GM19099 (cell line): ENCODE measurements around the gene RPS26.
A peak's percentile ranks its signal among the peaks of the same experiment; 100 is the strongest.

ENCODE experiments used
- POLR2A ChIP-seq: IDR thresholded peaks from 3 replicates; pipeline ENCODE4 v1.6.1; 2011; ENCODE audit warnings: low read depth; ENCODE audit not compliant: insufficient read length; ENCODE audit errors: extremely low read depth

RPS26 gene

DNA sequence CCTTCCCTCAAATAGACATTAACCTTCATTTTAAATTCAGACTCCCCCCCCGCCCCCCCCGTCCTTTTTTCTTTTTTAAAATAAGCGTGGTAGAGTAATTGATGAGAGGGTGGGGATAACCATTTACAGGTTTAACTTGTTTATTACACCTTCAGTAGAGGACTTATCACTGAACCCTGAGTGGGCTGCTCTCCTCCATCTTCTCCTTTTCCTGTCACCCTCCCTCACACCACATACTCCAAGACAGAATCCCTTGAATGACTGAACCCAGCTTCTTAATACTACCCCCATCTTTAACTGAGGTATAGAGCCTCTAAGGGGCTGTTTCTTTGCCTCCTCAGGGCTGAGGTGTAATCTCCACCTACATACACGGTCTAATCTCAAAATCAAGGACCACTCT is 24.5 kb upstream of the RPS26 start:
- TF ChIP-seq POLR2A: no peak

DNA sequence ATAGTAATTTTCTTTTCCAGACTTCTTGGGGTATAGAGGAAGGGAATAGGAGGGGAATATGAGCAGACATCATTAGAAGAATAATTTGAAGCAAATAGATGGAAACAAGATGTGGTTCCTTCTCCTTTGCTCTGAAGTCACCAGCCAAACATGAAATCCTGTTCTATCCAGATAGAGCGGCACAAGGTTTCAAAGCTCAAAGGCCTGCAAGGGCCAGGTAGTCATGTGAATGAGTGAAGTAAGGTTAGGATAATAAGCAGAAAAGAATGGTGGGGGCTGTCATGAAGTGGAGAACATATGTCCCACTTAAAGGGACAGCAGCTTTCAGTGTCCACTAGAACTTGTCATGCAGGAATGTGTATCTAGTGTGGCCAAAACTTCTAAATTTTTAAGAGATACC is 23.4 kb upstream of the RPS26 start:
- no peak for TF ChIP-seq POLR2A

DNA sequence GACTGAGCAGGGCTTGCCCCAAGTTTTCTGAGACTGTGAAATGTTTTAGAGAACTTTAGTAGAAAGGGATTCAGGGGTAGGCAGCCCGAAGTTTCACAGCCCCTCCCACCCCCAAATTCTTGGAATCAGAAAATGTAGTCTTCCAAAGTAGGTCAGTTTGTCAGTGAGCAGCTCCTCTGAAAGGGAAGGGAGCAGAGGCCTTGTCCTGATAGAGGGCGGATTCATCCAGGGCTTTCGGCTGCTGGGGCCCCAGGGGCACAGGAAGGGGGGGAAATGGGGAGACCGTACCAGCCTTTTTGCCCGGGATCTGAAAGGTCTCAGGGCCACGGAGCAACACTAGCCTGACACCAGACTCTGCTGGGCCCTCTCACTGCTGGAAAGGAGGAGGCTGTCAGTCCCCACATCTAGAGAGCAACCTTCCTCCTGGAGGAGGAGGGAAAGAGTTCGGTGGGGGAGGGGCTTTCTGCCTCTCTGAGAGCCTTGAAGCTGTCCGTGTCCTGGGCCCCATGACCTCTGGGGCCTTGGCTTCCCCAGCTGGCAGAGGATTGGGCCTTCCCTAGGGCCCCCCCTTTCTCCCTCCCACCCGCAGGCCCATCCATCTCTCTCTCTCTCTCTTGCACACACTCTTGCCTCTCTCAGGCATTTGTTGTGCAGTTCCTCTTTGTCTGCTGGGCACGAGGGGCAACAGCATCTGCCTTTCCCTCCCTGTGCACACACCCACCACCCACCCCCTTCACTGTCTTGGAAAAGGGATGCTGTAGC is 21.1 kb upstream of the RPS26 start, which contains the start of gene IKZF4:
Gene IKZF4 (plus strand): TSS at position 621 of the 762 bp plus-strand sequence. CDS start 451 bp downstream, outside the sequence.
- TF ChIP-seq POLR2A: no peak

DNA sequence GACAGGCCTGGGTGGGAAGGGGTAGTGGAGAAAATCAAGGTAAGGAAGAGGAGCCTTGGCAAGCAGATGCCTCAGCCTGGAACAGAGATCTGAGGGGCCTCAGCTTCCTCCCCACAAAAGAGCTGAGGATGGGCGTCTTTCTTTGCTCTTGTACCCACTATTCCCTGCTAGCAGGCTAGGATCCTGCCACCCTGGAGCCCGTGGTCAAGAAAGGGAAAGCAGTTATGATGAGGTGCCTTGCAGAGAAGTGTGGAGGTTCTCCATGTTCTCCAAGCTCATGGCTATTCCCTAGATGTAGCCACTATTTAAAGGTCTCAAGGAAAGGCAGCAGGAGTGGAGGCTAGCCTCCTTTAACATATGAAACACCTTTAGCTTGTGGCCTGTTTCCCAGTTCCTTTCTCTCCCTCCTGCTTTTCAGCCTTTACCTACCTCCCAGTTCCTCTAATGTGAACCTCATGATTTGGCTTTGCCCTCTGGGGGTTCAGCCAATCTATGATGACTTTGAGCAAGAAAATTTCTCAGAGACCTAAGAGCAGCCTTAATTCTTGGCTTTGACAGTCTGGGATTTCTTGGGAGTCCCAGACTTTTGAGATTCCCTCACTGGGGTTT is 19.7 kb upstream of the RPS26 start:
- TF ChIP-seq POLR2A: no peak

DNA sequence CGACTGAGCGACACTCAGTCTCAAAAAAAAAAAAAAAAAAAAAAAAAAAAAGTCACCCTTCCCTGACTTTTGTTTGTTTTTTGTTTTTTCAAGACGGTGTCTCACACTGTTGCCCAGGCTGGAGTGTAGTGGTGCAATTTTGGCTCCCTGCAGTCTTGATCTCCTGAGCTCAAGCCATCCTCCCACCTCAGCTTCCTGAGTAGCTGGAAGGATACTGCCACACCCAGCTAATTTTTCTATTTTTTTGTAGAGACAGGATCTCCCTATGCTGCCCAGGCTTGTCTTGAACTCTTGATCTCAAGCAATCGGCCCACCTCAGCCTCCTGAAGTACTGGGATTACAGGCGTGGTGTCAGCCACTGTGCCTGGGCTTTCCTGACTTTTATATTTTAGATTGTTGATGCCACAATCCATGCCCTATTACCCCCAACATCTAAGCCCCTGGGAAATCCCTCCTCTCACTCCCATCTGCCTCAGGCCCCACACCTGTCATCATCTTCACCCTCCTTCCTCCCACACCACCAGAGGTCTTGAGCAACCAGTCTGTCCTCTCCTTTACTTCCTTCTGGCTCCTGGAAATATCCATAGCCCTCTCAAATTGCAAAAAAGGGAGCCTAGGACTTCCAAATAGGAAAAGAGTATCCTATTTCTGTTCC is 13.1 kb upstream of the RPS26 start:
- no peak for TF ChIP-seq POLR2A

DNA sequence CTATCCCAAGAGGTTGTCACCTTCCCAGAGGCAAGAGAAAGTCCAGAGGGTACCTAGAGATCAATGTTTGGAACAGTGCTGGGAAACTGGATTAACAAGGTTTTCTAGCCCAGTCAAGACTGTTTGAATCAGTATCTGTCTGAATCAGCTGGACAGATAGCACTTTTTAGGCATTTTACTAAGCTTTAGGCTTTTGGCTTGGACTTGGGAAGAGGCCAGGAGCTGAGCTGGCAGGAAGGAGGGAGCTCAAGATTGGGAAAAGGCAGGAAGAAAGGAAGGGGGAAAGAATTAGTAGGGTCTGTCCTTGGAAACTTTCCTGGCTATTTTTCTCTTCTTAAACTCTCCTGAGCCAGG is 12.6 kb upstream of the RPS26 start:
- no peak for TF ChIP-seq POLR2A

DNA sequence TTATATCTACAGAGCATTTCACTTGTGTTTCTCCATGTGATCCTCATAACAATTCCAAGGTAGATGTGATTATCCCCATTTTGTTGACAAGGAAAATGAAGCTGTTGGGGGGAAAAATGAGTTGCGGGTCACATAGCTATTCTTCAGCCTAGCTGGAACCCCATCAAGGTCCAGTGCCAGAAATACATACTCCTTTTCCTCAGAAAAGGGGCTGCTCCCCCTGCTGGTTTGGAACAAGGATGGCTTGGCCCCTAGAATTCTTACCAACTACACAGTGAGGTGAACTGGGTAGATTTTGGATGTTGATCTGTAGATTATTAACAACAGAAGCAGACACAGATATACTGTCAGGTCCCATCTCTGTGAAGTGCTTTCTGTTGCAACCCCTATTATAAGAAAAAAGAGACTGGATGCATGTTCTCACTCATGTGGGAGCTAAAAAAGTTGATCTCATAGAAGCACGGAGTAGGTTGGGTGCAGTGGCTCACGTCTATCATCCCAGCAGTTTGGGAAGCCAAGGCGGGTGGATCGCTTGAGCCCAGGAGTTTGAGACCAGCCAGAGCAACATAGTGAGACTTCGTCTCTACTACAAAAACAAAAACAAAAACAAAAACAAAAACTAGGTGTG is 11.9 kb upstream of the RPS26 start:
- TF ChIP-seq POLR2A: no peak

DNA sequence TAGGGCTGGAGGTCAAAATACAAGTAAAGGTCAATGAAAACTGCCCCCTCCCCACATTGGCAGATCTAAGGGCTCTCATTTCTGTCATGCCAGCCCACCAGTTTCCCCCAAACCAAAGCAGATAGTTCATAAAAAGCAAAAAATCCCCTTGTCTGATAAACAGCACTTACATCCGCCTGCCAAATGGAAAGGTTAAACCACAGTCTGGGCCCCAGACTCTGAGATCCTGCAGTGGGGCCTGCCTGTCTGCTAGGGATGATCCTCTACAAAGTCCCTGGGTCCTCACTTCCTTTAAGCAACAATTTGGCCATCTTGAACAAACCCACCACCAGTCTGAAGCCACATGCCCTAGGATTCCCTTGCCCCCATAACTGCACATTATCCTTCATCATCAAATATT is 9.7 kb upstream of the RPS26 start:
- no peak for TF ChIP-seq POLR2A

DNA sequence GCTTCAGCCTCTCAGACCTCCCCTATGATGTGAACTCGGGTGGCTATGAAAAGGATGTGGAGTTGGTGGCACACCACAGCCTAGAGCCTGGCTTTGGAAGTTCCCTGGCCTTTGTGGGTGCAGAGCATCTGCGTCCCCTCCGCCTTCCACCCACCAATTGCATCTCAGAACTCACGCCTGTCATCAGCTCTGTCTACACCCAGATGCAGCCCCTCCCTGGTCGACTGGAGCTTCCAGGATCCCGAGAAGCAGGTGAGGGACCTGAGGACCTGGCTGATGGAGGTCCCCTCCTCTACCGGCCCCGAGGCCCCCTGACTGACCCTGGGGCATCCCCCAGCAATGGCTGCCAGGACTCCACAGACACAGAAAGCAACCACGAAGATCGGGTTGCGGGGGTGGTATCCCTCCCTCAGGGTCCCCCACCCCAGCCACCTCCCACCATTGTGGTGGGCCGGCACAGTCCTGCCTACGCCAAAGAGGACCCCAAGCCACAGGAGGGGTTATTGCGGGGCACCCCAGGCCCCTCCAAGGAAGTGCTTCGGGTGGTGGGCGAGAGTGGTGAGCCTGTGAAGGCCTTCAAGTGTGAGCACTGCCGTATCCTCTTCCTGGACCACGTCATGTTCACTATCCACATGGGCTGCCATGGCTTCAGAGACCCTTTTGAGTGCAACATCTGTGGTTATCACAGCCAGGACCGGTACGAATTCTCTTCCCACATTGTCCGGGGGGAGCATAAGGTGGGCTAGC is 7.0 kb upstream of the RPS26 start:
- no peak for TF ChIP-seq POLR2A

DNA sequence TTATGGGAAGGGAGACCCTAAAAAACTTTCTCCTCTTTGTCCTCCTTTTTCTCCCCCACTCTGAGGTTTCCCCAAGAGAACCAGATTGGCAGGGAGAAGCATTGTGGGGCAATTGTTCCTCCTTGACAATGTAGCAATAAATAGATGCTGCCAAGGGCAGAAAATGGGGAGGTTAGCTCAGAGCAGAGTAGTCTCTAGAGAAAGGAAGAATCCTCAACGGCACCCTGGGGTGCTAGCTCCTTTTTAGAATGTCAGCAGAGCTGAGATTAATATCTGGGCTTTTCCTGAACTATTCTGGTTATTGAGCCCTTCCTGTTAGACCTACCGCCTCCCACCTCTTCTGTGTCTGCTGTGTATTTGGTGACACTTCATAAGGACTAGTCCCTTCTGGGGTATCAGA is 4.6 kb upstream of the RPS26 start:
- no peak for TF ChIP-seq POLR2A

DNA sequence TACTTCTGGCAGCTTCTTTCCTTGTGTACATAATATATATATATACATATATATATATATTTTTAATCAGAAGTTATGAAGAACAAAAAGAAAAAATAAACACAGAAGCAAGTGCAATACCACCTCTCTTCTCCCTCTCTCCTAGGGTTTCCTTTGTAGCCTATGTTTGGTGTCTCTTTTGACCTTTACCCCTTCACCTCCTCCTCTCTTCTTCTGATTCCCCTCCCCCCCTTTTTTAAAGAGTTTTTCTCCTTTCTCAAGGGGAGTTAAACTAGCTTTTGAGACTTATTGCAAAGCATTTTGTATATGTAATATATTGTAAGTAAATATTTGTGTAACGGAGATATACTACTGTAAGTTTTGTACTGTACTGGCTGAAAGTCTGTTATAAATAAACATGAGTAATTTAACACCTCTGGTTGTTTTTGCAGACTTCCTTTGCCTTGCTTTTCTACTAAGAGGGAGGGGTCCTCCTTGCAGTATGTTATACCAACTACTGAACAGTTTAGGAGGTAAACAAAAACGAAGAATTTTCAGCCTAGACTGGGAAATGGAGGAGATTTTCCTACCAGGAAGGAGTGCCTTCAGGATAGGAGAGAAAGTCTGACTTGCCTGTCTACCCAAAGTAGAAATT is 3.6 kb upstream of the RPS26 start:
- no peak for TF ChIP-seq POLR2A

DNA sequence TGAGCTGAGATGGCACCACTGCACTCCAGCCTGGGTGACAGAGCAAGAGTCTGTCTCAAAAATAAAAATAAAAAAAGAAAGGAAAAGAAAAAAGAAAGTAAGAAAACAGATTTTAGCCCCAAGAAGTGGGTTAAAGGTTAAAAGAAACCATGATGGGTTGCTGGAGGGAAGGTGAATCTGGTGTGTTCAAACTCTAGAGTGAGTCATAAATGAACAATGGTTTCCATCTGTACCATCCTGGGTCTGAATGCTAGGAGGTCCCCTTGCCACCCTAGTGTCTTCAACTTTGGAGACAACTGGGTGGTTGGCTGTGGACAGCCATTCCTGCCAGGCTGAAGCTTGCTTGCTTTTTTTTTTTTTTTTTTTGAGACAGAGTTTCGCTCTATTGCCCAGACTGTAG is 1.6 kb upstream of the RPS26 start:
- TF ChIP-seq POLR2A: no peak

DNA sequence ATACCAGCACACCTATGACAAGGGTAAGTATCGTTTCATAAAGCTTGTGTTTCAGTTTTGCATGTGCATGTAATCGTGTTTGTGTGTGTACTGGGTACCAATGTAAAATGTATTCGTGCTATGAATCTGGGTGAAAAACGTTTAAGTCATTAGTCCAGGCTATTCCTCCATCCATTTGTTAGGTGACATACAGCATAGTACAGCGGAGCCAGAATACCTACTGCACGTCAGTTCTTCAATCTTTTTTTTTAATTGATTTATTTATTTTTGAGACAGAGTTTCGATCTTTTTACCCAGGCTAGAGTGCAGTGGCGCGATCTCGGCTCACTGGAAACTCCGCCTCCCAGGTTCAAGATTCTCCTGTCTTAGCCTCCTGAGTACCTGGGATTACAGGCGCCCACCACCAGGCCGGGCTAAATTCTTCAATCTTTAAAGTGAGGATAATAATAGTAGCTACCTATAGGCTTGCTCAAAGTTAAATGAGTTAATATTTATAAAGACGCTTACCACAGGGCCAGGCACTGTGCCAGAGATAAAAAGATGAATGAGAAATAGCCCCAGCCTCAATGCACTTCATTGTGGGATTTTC is 661 bp upstream of the RPS26 start:
- TF ChIP-seq POLR2A: peak; percentile 15

DNA sequence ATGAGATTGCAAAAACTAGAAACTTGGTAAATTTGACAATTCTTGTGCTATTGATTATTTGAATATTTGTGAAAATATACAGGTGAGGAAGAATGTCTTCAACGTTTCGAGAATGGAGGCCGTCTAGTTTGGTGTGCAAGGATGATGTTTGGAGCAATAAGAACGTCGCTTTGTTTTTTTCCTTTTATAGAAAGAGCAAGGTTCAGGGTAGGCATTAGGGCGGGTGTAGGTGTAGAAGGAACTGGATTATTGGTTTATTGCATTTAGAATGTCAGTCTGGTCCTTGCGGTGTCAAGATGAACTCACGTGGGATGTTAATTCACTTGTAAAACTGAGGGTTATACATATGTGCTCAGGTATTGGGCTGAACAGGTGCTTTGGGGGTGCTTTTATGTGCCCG is 1.1 kb downstream of the RPS26 start:
- no peak for TF ChIP-seq POLR2A
